ENCODE results near the gene VPS8. TPM values are rescaled to one million over a fixed set of nuclear protein-coding genes. Genes with fewer than 3 reads are reported as not detected.

The VPS8 gene
- total RNA-seq, 1 experiment from 2014 or later: 39.7 TPM

DNA sequence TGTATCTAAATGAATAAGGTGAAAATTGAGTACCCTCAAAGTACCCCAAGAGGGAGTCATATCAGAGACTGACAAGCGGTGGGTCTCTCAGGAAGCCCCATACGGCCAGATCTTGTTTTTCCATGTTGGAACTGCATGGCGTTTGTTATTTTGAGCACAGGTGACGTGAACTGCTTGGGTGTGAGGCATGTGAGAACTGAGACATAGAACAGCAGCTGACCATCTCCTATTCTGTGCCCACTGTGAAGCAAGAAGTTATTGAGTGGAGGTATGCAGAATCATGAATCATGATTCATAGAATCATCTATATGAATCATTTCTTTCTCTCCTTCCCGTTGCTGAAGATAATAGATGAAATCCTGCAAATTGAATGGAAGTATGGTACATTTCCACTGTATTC lies 4.6 kb downstream of the VPS8 start:
- Mint-ChIP-seq H3K4me1 (peaks cover 7 to 9% of the 10 kb centered on the region in 2 experiments), H3K36me3 (ENCODE audit: insufficient read depth in 1 of 3, low read depth in 3 of 3) (peaks cover 0 to 7% (median 0%) of the 10 kb centered on the region in 3 experiments; a peak in 2 of 7 replicates), H3K27me3 (ENCODE audit: low read depth) (no peaks in the 10 kb centered on the region), H3K9me3 (no peaks in the 10 kb centered on the region), H3K4me3 (no peak overlapping the region), H3K27ac (no peak overlapping the region)
- TF ChIP-seq, protein P1, sequence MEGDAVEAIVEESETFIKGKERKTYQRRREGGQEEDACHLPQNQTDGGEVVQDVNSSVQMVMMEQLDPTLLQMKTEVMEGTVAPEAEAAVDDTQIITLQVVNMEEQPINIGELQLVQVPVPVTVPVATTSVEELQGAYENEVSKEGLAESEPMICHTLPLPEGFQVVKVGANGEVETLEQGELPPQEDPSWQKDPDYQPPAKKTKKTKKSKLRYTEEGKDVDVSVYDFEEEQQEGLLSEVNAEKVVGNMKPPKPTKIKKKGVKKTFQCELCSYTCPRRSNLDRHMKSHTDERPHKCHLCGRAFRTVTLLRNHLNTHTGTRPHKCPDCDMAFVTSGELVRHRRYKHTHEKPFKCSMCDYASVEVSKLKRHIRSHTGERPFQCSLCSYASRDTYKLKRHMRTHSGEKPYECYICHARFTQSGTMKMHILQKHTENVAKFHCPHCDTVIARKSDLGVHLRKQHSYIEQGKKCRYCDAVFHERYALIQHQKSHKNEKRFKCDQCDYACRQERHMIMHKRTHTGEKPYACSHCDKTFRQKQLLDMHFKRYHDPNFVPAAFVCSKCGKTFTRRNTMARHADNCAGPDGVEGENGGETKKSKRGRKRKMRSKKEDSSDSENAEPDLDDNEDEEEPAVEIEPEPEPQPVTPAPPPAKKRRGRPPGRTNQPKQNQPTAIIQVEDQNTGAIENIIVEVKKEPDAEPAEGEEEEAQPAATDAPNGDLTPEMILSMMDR (conservative IDR thresholded peaks at IDR 0.05): no peak
- Histone ChIP-seq H4K91ac (ENCODE audit: insufficient read length, low read depth, low read length) (no peak overlapping the region), H3K9ac (ENCODE audit: extremely low read depth, insufficient read length, low read length) (no peak overlapping the region), H3K27me3 (ENCODE audit: insufficient read depth, low read length) (no peaks in the 10 kb centered on the region), H4K5ac (ENCODE audit: insufficient read length, low read depth, low read length) (no peak overlapping the region), H2BK20ac (ENCODE audit: low read depth, low read length, poor library complexity, severe bottlenecking) (no peak overlapping the region), H3K27ac (ENCODE audit: insufficient read length, low read depth, low read length) (no peak overlapping the region), H3K14ac (ENCODE audit: insufficient read depth, low read length) (no peak overlapping the region), H4K20me1 (ENCODE audit: control insufficient read depth, insufficient read depth, insufficient read length) (no peaks in the 10 kb centered on the region), H3K4me2 (ENCODE audit: insufficient read depth, insufficient read length, low read length) (no peak overlapping the region), H2BK120ac (ENCODE audit: low read depth, low read length, poor library complexity, severe bottlenecking) (no peak overlapping the region), H2AK5ac (ENCODE audit: insufficient read length, low read length) (no peak overlapping the region), H3K56ac (ENCODE audit: insufficient read length, low read depth, low read length) (no peak overlapping the region), H3K79me2 (ENCODE audit: insufficient read depth, low read length) (peaks cover 3% of the 10 kb centered on the region; the same call in 1 of the 2 replicates), H3K23ac (ENCODE audit: insufficient read length, low read depth, low read length) (no peak overlapping the region), H3K23me2 (ENCODE audit: insufficient read length, low read depth, low read length, poor library complexity, severe bottlenecking) (peaks cover 7% of the 10 kb centered on the region), H3K79me1 (ENCODE audit: insufficient read depth, low read depth, low read length, poor library complexity, severe bottlenecking) (peaks cover 6% of the 10 kb centered on the region), H2AFZ (ENCODE audit: low read length) (no peak overlapping the region), H2BK5ac (ENCODE audit: insufficient read length, low read length) (no peak overlapping the region), H2BK15ac (ENCODE audit: low read depth, low read length) (no peak overlapping the region), H2BK12ac (ENCODE audit: insufficient read length, low read depth, low read length) (no peak overlapping the region), H3K4me1 (ENCODE audit: insufficient read depth, low read length) (no peaks in the 10 kb centered on the region; the same call in 1 of the 2 replicates), H3T11ph (ENCODE audit: low read length) (no peak overlapping the region), H3K18ac (ENCODE audit: insufficient read length, low read depth, low read length) (no peak overlapping the region), H4K8ac (replicated peaks; ENCODE audit: insufficient read length, low read depth, low read length) (no peak overlapping the region), H3K4ac (ENCODE audit: low read depth, low read length) (no peak overlapping the region), H3K9me3 (ENCODE audit: control insufficient read depth, low read depth, low read length) (no peaks in the 10 kb centered on the region)
- no peak for DNase-seq
- WGBS (ENCODE audit: extremely low coverage, insufficient read length, low lambda C conversion rate): no CpG with 5 or more reads among the region's 5 CpGs
